ENCODE data around the gene SLC2A9. TPM values are rescaled to one million over a fixed set of nuclear protein-coding genes. Genes with fewer than 3 reads are reported as not detected.
"Not testable (repeated sequence)": the region's sequence is repeated elsewhere in the genome, so short reads cannot be mapped to it uniquely, and the experiment has no call there.

Gene SLC2A9
- total RNA-seq, 1 donor from 2014 or later = 5.5 TPM

GRCh38 chr4:9833421-9833820, 187.9 kb downstream of the SLC2A9 start:
- no peak for DNase-seq (ENCODE audit: low spot score)

GRCh38 chr4:9832640-9833039, 188.7 kb downstream of the SLC2A9 start:
- DNase-seq (ENCODE audit: low spot score) = no peak

GRCh38 chr4:9826551-9826950, 194.7 kb downstream of the SLC2A9 start:
- no peak for DNase-seq (ENCODE audit: low spot score)

GRCh38 chr4:9825049-9825448, 196.2 kb downstream of the SLC2A9 start:
- no peak for DNase-seq (ENCODE audit: low spot score)

- no peak for DNase-seq (ENCODE audit: low spot score)
These were observed 201.0 kb downstream of the SLC2A9 start for GRCh38 chr4:9820343-9820742.

- no peak for DNase-seq (ENCODE audit: low spot score)
These were observed 205.0 kb downstream of the SLC2A9 start for GRCh38 chr4:9816285-9816684.

- DNase-seq (ENCODE audit: low spot score) = no peak
These were observed 208.6 kb downstream of the SLC2A9 start for GRCh38 chr4:9812501-9813340.

- DNase-seq (ENCODE audit: low spot score) = no peak
These were observed 209.5 kb downstream of the SLC2A9 start for GRCh38 chr4:9811806-9812205.

GRCh38 chr4:9808077-9808476, 213.2 kb downstream of the SLC2A9 start:
- DNase-seq (ENCODE audit: low spot score) = no peak

GRCh38 chr4:9804918-9805317, 216.4 kb downstream of the SLC2A9 start:
- no peak for DNase-seq (ENCODE audit: low spot score)

- no peak for DNase-seq (ENCODE audit: low spot score)
These were observed 220.4 kb downstream of the SLC2A9 start for GRCh38 chr4:9800848-9801247.

- DNase-seq (ENCODE audit: low spot score) = not testable (repeated sequence)
These were observed 224.7 kb downstream of the SLC2A9 start for GRCh38 chr4:9796641-9797040.

- no peak for DNase-seq (ENCODE audit: low spot score)
These were observed 228.9 kb downstream of the SLC2A9 start for GRCh38 chr4:9792381-9792780.

GRCh38 chr4:9785891-9786290, 235.4 kb downstream of the SLC2A9 start:
- DNase-seq (ENCODE audit: low spot score) = not testable (repeated sequence)

GRCh38 chr4:9782136-9782436, 239.2 kb downstream of the SLC2A9 start:
- DNase-seq (ENCODE audit: low spot score) = no peak

GRCh38 chr4:9781343-9782135, 239.8 kb downstream of the SLC2A9 start, which contains the start of gene DRD5:
TSS of gene DRD5 (plus strand) at chr4:9781634. CDS start at chr4:9782030, 396 bp downstream.
- DNase-seq (ENCODE audit: low spot score) = no peak

Other genes with a start within 250 kb of the SLC2A9 start
- not detected for gene DRD5, start 239.9 kb downstream of the SLC2A9 start, total RNA-seq
- gene WDR1, start 95.3 kb upstream of the SLC2A9 start, total RNA-seq = 249 TPM

Measured in mesenteric fat pad (tissue), 1 donor.